Endodermal cell (in vitro differentiated cells): ENCODE data around the gene SGMS1. TPM values are rescaled to one million over a fixed set of nuclear protein-coding genes. Genes with fewer than 3 reads are reported as not detected.
A peak's percentile ranks its signal among the peaks of the same experiment; 100 is the strongest.

Experiments
- DNase-seq: peaks from one replicate; pipeline ENCODE4 v3.0.0-alpha.2; 2017
- H3K27ac ChIP-seq: 2 replicates; pipeline ENCODE4 v1.5.1; 2013; ENCODE audit warnings: mild to moderate bottlenecking, low read depth, low read length, moderate library complexity
- H3K27me3 ChIP-seq: 2 replicates; pipeline ENCODE4 v1.6.1; 2013; ENCODE audit warnings: mild to moderate bottlenecking, low read length, moderate library complexity; ENCODE audit not compliant: insufficient read depth, control insufficient read depth, poor library complexity, severe bottlenecking
- H3K36me3 ChIP-seq: 2 replicates; pipeline ENCODE4 v1.7.0; 2013; ENCODE audit warnings: mild to moderate bottlenecking, low read length, moderate library complexity; ENCODE audit not compliant: control insufficient read depth, insufficient read depth
- H3K4me1 ChIP-seq: one replicate; pipeline ENCODE4 v1.7.0; 2013; ENCODE audit warnings: low read length; ENCODE audit not compliant: control insufficient read depth, insufficient read depth
- H3K4me3 ChIP-seq: 2 replicates; pipeline ENCODE4 v1.5.1; 2013; ENCODE audit warnings: mild to moderate bottlenecking, low read length, moderate library complexity
- H3K9ac ChIP-seq: 2 replicates; pipeline ENCODE4 v1.6.1; 2013; ENCODE audit warnings: mild to moderate bottlenecking, low read length, moderate library complexity; ENCODE audit not compliant: poor library complexity, severe bottlenecking; ENCODE audit errors: extremely low read depth
- H3K9me3 ChIP-seq: 2 replicates; pipeline ENCODE4 v1.6.1; 2013; ENCODE audit warnings: mild to moderate bottlenecking, low read length, moderate library complexity; ENCODE audit not compliant: control insufficient read depth
- H3K27ac Mint-ChIP-seq: 2 replicates; pipeline ENCODE4 v1.8.0; 2020; ENCODE audit warnings: mixed read lengths
- H3K27me3 Mint-ChIP-seq: 2 replicates; pipeline ENCODE4 v1.8.0; 2021; ENCODE audit warnings: mild to moderate bottlenecking, mixed read lengths; ENCODE audit not compliant: insufficient read depth
- H3K36me3 Mint-ChIP-seq: 2 replicates; pipeline ENCODE4 v1.8.0; 2020; ENCODE audit warnings: low read depth, mixed read lengths
- H3K4me1 Mint-ChIP-seq: 2 replicates; pipeline ENCODE4 v1.8.0; 2020; ENCODE audit warnings: mixed read lengths
- H3K4me3 Mint-ChIP-seq: 2 replicates; pipeline ENCODE4 v1.8.0; 2020; ENCODE audit warnings: mild to moderate bottlenecking, moderate library complexity, mixed read lengths
- H3K9me3 Mint-ChIP-seq: 2 replicates; pipeline ENCODE4 v1.8.0; 2020; ENCODE audit warnings: mild to moderate bottlenecking, mixed read lengths
- CTCF ChIP-seq: fragments of 200-600 bp; sonication (generic); conservative IDR thresholded peaks from 2 replicates; pipeline ENCODE4 v1.5.0; 2021; ENCODE audit warnings: antibody characterized with exemption, mild to moderate bottlenecking
- WGBS, 2 experiments: methylation state at CpG; one replicate each; pipeline versions ENCODE4 v1.1.5 to v1.1.7; 2013; ENCODE audit warnings: missing lambda C conversion rate in 2 of 2, mixed read lengths in 1 of 2; ENCODE audit not compliant: insufficient coverage in 1 of 2, insufficient read length in 1 of 2; 5-methylcytosine and 5-hydroxymethylcytosine counted together
- total RNA-seq, 2 donors: library from RNA; stranded (reverse); fragmentation: NEBNext Ultra II Directional in 1 of 2; extraction: Animal tissue kit (Norgen Biotek cat#: 25700) in 1 of 2; gene quantifications; 2 replicates in 1 of 2; 3 replicates in 1 of 2; pipeline ENCODE4 v1.2.1, GENCODE V29; 2021

The SGMS1 gene
- total RNA-seq, 2 donors from 2014 or later, result 12.0 to 14.3 TPM

- no peak overlapping the region for H3K27ac ChIP-seq
- peaks cover 4% of the 10 kb centered on the region for H3K4me1 ChIP-seq
- no peaks in the 10 kb centered on the region for H3K36me3 Mint-ChIP-seq
- DNase-seq, result no peak
- no peak for TF ChIP-seq CTCF
- H3K4me3 Mint-ChIP-seq, result no peak overlapping the region
- 60% methylated on average over 1 of the region's 1 CpG; no CpG with 5 or more reads in 1 of the 2 experiments for WGBS, 2 experiments
- no peak overlapping the region for H3K4me3 ChIP-seq
- no peaks in the 10 kb centered on the region for H3K36me3 ChIP-seq
- H3K27me3 Mint-ChIP-seq, result peaks cover 3% of the 10 kb centered on the region
- no peaks in the 10 kb centered on the region for H3K9me3 ChIP-seq
- peaks cover 36% of the 10 kb centered on the region for H3K4me1 Mint-ChIP-seq
- no peak overlapping the region for H3K9ac ChIP-seq
- H3K9me3 Mint-ChIP-seq, result no peaks in the 10 kb centered on the region
- peak overlapping the region; percentile 27 for H3K27ac Mint-ChIP-seq
- H3K27me3 ChIP-seq, result no peaks in the 10 kb centered on the region
These were observed 4.6 kb downstream of the SGMS1 start for GRCh38 chr10:50619166-50619565.

- Histone ChIP-seq H3K9me3 (no peaks in the 10 kb centered on the region), H3K27me3 (no peaks in the 10 kb centered on the region), H3K9ac (no peak overlapping the region), H3K36me3 (no peaks in the 10 kb centered on the region), H3K4me3 (no peak overlapping the region), H3K27ac (no peak overlapping the region), H3K4me1 (peaks cover 4% of the 10 kb centered on the region)
- no peak overlapping the region for H3K27ac Mint-ChIP-seq
- peaks cover 3% of the 10 kb centered on the region for H3K27me3 Mint-ChIP-seq
- H3K4me1 Mint-ChIP-seq, result peaks cover 41% of the 10 kb centered on the region
- no peaks in the 10 kb centered on the region for H3K36me3 Mint-ChIP-seq
- H3K9me3 Mint-ChIP-seq, result no peaks in the 10 kb centered on the region
- no peak for TF ChIP-seq CTCF
- no peak for DNase-seq
- H3K4me3 Mint-ChIP-seq, result no peak overlapping the region
- whole genome bisulfite sequencing, 2 experiments, result 75 to 84% methylated on average over 3 of the region's 3 CpGs
These were observed 5.1 kb downstream of the SGMS1 start for GRCh38 chr10:50618624-50619023.

- H3K4me1 ChIP-seq, result peaks cover 3% of the 10 kb centered on the region
- no peak overlapping the region for H3K27ac Mint-ChIP-seq
- no peak for TF ChIP-seq CTCF
- no peaks in the 10 kb centered on the region for H3K9me3 Mint-ChIP-seq
- H3K9me3 ChIP-seq, result no peaks in the 10 kb centered on the region
- no peaks in the 10 kb centered on the region for H3K36me3 Mint-ChIP-seq
- no peak overlapping the region for H3K9ac ChIP-seq
- DNase-seq, result no peak
- H3K36me3 ChIP-seq, result no peaks in the 10 kb centered on the region
- no peaks in the 10 kb centered on the region for H3K27me3 Mint-ChIP-seq
- WGBS, 2 experiments, result 84 to 100% methylated on average over 1 to 2 of the region's 2 CpGs
- H3K4me3 Mint-ChIP-seq, result no peak overlapping the region
- H3K4me1 Mint-ChIP-seq, result peaks cover 44% of the 10 kb centered on the region
- no peak overlapping the region for H3K4me3 ChIP-seq
- no peak overlapping the region for H3K27ac ChIP-seq
- no peaks in the 10 kb centered on the region for H3K27me3 ChIP-seq
These were observed 8.1 kb downstream of the SGMS1 start for GRCh38 chr10:50615658-50616057.
